BLaER1 (cell line): ENCODE data around the gene SPACDR.
"Not testable (repeated sequence)": the region's sequence is repeated elsewhere in the genome, so short reads cannot be mapped to it uniquely, and the experiment has no call there.

Source experiments
- H3K27ac ChIP-seq: shearing (Covaris generic); formaldehyde crosslinking; 2 replicates; pipeline ENCODE4 v1.8.1; 2022
- H3K27me3 ChIP-seq: shearing (Covaris generic); formaldehyde crosslinking; 2 replicates; pipeline ENCODE4 v1.8.1; 2022
- H3K36me3 ChIP-seq: shearing (Covaris generic); formaldehyde crosslinking; 2 replicates; pipeline ENCODE4 v1.8.1; 2022
- H3K4me1 ChIP-seq: shearing (Covaris generic); formaldehyde crosslinking; 2 replicates; pipeline ENCODE4 v1.8.1; 2022
- H3K4me2 ChIP-seq: shearing (Covaris generic); formaldehyde crosslinking; 2 replicates; pipeline ENCODE4 v1.8.1; 2022
- H3K4me3 ChIP-seq: shearing (Covaris generic); formaldehyde crosslinking; 2 replicates; pipeline ENCODE4 v1.8.1; 2022
- H3K9ac ChIP-seq: shearing (Covaris generic); formaldehyde crosslinking; 2 replicates; pipeline ENCODE4 v1.8.1; 2022
- H3K9me3 ChIP-seq: shearing (Covaris generic); formaldehyde crosslinking; 2 replicates; pipeline ENCODE4 v1.8.1; 2022
- H4K20me1 ChIP-seq: shearing (Covaris generic); formaldehyde crosslinking; 2 replicates; pipeline ENCODE4 v1.8.1; 2022
- Cebpa-rat ChIP-seq: shearing (Covaris generic); IDR thresholded peaks from 2 replicates; pipeline ENCODE4 v1.8.1; 2022

SPACDR gene

GRCh38 chr7:100466653-100467605 lies 2.9 kb upstream of the SPACDR start:
- Histone ChIP-seq H3K27ac (peak overlapping the region; percentile 55), H3K9ac (peak overlapping the region; percentile 50), H3K4me2 (peak overlapping the region; percentile 50), H3K27me3 (no peaks in the 10 kb centered on the region), H3K4me3 (no peak overlapping the region), H3K9me3 (no peaks in the 10 kb centered on the region), H4K20me1 (peaks cover 71% of the 10 kb centered on the region), H3K36me3 (peaks cover 85% of the 10 kb centered on the region), H3K4me1 (peaks cover 71% of the 10 kb centered on the region)
- TF ChIP-seq Cebpa-rat: no peak

GRCh38 chr7:100465702-100466311 lies 1.7 kb upstream of the SPACDR start:
- Histone ChIP-seq H3K36me3 (peaks cover 88% of the 10 kb centered on the region), H4K20me1 (peaks cover 60% of the 10 kb centered on the region), H3K9ac (no peak overlapping the region), H3K27ac (0 out of 2 replicates have a peak overlapping the region, but pooled peaks have one; percentile 11), H3K9me3 (no peaks in the 10 kb centered on the region), H3K27me3 (no peaks in the 10 kb centered on the region), H3K4me2 (peak overlapping the region; percentile 50), H3K4me1 (peaks cover 60% of the 10 kb centered on the region), H3K4me3 (no peak overlapping the region)
- no peak for TF ChIP-seq Cebpa-rat

GRCh38 chr7:100465299-100465698 lies 1.2 kb upstream of the SPACDR start:
- TF ChIP-seq Cebpa-rat: no peak
- H3K9me3 ChIP-seq: no peaks in the 10 kb centered on the region
- peaks cover 55% of the 10 kb centered on the region for H4K20me1 ChIP-seq
- 0 out of 2 replicates have a peak overlapping the region, but pooled peaks have one; percentile 43 for H3K27ac ChIP-seq
- H3K27me3 ChIP-seq: no peaks in the 10 kb centered on the region
- H3K9ac ChIP-seq: no peak overlapping the region
- peak overlapping the region; percentile 50 for H3K4me2 ChIP-seq
- H3K4me1 ChIP-seq: peaks cover 55% of the 10 kb centered on the region
- H3K36me3 ChIP-seq: peaks cover 88% of the 10 kb centered on the region
- no peak overlapping the region for H3K4me3 ChIP-seq

GRCh38 chr7:100464791-100465190 lies 731 bp upstream of the SPACDR start:
- Histone ChIP-seq H3K27ac (0 out of 2 replicates have a peak overlapping the region, but pooled peaks have one; percentile 43), H3K4me2 (peak overlapping the region; percentile 50; the same call in 1 of the 2 replicates), H3K9ac (peak overlapping the region; percentile 45; the same call in 1 of the 2 replicates), H3K9me3 (no peaks in the 10 kb centered on the region), H3K27me3 (no peaks in the 10 kb centered on the region), H3K4me3 (no peak overlapping the region), H3K4me1 (peaks cover 50% of the 10 kb centered on the region), H4K20me1 (peaks cover 50% of the 10 kb centered on the region), H3K36me3 (peaks cover 88% of the 10 kb centered on the region)
- no peak for TF ChIP-seq Cebpa-rat

GRCh38 chr7:100457033-100457432 lies 7.0 kb downstream of the SPACDR start:
- H3K4me1 ChIP-seq: peaks cover 44% of the 10 kb centered on the region
- no peaks in the 10 kb centered on the region for H3K27me3 ChIP-seq
- no peaks in the 10 kb centered on the region for H4K20me1 ChIP-seq
- no peaks in the 10 kb centered on the region for H3K9me3 ChIP-seq
- H3K4me3 ChIP-seq: no peak overlapping the region
- H3K9ac ChIP-seq: no peak overlapping the region
- TF ChIP-seq Cebpa-rat: no peak
- H3K27ac ChIP-seq: no peak overlapping the region
- H3K4me2 ChIP-seq: no peak overlapping the region
- peaks cover 57% of the 10 kb centered on the region for H3K36me3 ChIP-seq

GRCh38 chr7:100456562-100456961 lies 7.5 kb downstream of the SPACDR start:
- no peak overlapping the region for H3K4me3 ChIP-seq
- H3K9ac ChIP-seq: no peak overlapping the region; the same call in 1 of the 2 replicates
- peaks cover 49% of the 10 kb centered on the region for H3K4me1 ChIP-seq
- no peaks in the 10 kb centered on the region for H3K9me3 ChIP-seq
- H3K27me3 ChIP-seq: no peaks in the 10 kb centered on the region
- no peak overlapping the region for H3K27ac ChIP-seq
- no peak for TF ChIP-seq Cebpa-rat
- H3K36me3 ChIP-seq: peaks cover 52% of the 10 kb centered on the region
- H3K4me2 ChIP-seq: no peak overlapping the region
- H4K20me1 ChIP-seq: no peaks in the 10 kb centered on the region

- Histone ChIP-seq H3K9ac (peak overlapping the region; percentile 70), H4K20me1 (no peaks in the 10 kb centered on the region), H3K27ac (peak overlapping the region; percentile 88), H3K4me1 (peaks cover 62% of the 10 kb centered on the region), H3K27me3 (no peaks in the 10 kb centered on the region), H3K36me3 (peaks cover 39% of the 10 kb centered on the region), H3K4me2 (peak overlapping the region; percentile 85), H3K4me3 (0 out of 2 replicates have a peak overlapping the region, but pooled peaks have one; percentile 55), H3K9me3 (no peaks in the 10 kb centered on the region)
- no peak for TF ChIP-seq Cebpa-rat
These were observed 8.9 kb downstream of the SPACDR start for GRCh38 chr7:100455206-100455605.

GRCh38 chr7:100453854-100454253 lies 10.2 kb downstream of the SPACDR start:
- Histone ChIP-seq H3K4me3 (peak overlapping the region; percentile 55), H3K36me3 (peaks cover 27% of the 10 kb centered on the region), H3K4me2 (peak overlapping the region; percentile 85), H3K27ac (peak overlapping the region; percentile 88), H3K4me1 (peaks cover 76% of the 10 kb centered on the region), H3K9ac (peak overlapping the region; percentile 70)
- H4K20me1 ChIP-seq, H3K27me3 ChIP-seq, H3K9me3 ChIP-seq: not testable (repeated sequence)
- 0 out of 2 replicates have a peak, but pooled peaks have one; percentile 39 for TF ChIP-seq Cebpa-rat

- H3K4me3 ChIP-seq: no peak overlapping the region
- no peak for TF ChIP-seq Cebpa-rat
- peak overlapping the region; percentile 85; the same call in 1 of the 2 replicates for H3K4me2 ChIP-seq
- no peaks in the 10 kb centered on the region for H4K20me1 ChIP-seq
- H3K27me3 ChIP-seq: no peaks in the 10 kb centered on the region
- H3K36me3 ChIP-seq: peaks cover 16% of the 10 kb centered on the region
- no peak overlapping the region for H3K9ac ChIP-seq
- peak overlapping the region; percentile 88; the same call in 1 of the 2 replicates for H3K27ac ChIP-seq
- peaks cover 79% of the 10 kb centered on the region for H3K4me1 ChIP-seq
- H3K9me3 ChIP-seq: no peaks in the 10 kb centered on the region
These were observed 11.5 kb downstream of the SPACDR start for GRCh38 chr7:100452513-100452912.
